UCSD-AML1 (cell line): Measurements from ENCODE around the gene KCND3.
A peak's percentile ranks its signal among the peaks of the same experiment; 100 is the strongest.

Experiments
- DNase-seq: peaks from one replicate; lab custom pipeline; 2025; ENCODE audit not compliant: unreplicated experiment; lab: John Stamatoyannopoulos, UW

Gene KCND3

GRCh38 chr1:111784273-111784901, 205.1 kb downstream of the KCND3 start:
- DNase-seq: no peak

DNA sequence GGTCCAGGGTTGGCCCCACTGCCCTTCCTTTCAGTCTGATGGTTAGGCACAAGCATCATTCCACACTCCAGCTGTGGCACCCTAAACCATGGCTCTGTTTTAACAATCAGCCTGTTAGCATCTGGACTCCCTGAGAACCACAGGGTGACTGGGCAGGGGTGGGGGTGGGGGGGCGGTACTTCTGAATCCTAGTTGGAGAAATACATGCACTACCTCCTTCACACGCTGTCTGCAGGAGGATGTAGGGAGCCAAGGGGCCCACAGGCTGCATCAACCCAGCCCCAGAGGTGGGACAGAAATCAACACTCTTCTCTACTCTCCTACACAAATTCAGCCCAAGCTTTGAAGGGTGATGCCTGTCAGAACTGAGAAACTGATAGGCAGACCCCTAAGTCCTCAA, 209.9 kb downstream of the KCND3 start:
- DNase-seq: no peak

GRCh38 chr1:111778541-111779051, 210.9 kb downstream of the KCND3 start:
- DNase-seq: no peak

DNA sequence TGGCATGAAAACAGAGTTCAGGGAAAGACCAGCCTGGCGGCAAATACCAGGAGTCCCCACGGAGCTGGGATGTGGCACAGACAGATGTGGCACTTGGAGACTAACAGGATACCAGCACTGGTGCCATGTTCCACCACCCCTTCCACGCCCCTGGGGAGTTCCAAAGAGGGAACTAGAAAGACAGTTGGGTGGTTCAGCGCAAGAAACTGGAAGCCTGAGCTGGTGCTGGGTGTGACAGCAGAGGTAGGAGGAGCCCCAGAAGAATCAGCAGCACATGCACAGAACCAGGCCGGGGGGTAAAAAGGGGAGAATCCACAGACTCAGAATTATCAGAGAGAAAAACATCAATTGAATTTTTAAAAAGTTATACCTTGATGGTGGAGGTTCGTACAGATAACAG, 211.4 kb downstream of the KCND3 start:
- no peak for DNase-seq

- DNase-seq: no peak
These were observed 212.2 kb downstream of the KCND3 start for GRCh38 chr1:111777301-111777700.

GRCh38 chr1:111776861-111777260, 212.6 kb downstream of the KCND3 start:
- no peak for DNase-seq

DNA sequence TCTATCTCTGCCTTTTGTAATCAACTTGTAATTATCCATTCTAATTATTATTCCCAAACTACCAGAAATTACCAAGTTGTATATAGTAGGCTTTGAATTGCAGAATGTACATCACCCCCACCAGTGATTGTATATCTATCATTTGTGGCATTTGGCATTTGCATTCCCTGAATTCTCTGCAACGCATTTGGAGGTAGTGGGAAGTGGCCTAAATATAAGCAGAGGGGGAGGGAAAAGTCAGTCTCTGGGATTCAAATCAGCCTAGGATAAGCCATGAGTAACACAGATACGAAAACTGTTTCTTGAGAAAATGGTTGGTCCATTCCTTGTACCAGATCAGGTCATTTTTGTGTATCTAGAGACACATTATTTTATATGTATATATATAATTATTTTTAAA, 213.1 kb downstream of the KCND3 start:
- DNase-seq: no peak

DNA sequence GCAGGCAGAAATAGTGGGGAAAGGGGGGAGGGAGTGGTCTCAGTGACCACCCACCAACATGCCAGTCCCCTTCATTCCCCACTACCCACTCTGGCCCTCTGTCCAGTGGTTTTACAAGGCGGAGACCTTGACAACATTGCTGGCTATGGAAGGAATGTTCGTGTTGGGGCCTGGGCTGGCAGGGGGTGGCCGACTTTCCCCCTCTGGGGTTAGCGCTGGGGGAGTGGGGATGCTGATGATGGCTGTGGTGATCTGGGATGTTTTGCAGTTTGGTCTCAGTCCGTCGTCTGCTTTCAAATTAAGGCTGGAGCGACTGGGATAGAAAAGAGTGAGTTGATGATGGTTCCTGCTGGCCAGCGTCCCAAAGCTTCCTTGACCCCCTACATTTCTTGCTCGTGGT, 213.5 kb downstream of the KCND3 start:
- no peak for DNase-seq

DNA sequence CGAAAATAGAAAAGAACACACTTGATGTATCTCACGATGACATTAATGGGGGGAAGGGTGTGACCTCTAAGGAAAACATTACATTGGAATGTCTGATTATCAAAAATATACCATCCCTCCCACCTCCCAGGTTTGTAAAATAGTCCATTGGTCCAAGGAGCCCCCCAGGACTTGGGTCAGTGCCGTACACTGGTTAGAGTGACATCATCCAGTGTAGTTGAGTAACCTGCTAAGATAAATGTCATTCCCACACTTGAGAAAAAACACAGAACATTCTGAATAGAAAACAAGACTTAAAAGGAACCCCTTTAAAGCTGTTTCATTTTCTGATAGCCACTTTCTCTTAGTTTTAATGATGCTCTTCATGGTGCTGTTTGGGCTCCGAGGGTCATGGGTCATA, 218.6 kb downstream of the KCND3 start:
- DNase-seq: no peak

- no peak for DNase-seq
These were observed 219.8 kb downstream of the KCND3 start for GRCh38 chr1:111769517-111770146.

DNA sequence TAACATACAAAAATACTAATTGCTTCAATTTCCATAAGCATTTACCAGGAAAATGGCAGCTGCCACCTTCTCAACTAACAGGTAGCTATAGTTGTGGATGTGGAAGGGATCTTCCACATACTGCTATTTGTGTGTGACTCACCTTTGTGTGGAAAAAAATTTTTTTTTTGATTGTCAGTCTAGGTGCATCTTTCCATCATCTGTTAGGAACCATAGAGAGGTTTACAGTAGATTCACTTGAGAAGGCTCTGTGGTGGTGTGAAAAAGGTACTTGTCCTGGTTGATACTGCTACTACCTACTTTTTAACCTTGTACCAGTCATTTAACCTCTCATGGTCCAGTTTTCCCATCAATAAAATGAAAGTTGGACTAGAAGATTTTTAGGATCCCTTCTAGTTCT, 220.8 kb downstream of the KCND3 start:
- DNase-seq: no peak

GRCh38 chr1:111768023-111768422, 221.4 kb downstream of the KCND3 start:
- DNase-seq: no peak

DNA sequence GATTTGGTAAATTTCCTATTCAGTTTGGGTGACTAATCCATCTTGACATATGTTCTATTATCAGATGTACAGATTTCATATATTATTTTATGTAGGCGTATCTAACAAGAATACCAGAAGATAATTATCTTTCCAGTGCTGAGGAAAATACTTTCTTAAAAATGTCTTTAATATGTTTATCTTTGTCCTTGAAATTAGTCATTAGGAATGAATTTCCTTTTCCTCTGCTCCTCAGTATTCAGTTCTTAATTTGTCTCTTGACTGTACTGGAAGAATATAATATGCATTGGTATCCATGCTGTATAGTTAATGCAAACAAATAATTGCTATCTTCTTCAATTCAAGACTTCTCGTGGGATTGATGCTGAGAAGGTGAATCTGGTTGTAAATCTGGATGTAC, 227.1 kb downstream of the KCND3 start:
- DNase-seq: no peak

DNA sequence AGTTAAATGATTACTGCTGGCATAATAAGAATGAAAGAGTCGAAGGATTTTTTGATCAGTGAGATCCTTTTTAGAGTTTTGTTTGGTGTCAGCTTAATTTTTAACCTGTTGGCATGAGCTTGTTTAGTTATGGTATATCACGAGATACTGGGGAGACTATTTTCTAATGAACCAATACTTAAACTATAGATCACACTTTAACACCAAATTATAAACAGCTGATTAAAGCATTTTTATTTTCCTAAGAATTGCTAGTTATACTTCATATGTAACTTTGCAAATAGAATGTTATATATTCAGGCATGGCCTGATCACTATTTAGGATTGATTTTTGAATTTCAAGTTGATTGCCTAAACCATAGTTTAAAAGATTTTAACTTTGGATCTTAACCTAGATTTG, 227.8 kb downstream of the KCND3 start:
- no peak for DNase-seq

- no peak for DNase-seq
These were observed 231.1 kb downstream of the KCND3 start for GRCh38 chr1:111758373-111758772.

DNA sequence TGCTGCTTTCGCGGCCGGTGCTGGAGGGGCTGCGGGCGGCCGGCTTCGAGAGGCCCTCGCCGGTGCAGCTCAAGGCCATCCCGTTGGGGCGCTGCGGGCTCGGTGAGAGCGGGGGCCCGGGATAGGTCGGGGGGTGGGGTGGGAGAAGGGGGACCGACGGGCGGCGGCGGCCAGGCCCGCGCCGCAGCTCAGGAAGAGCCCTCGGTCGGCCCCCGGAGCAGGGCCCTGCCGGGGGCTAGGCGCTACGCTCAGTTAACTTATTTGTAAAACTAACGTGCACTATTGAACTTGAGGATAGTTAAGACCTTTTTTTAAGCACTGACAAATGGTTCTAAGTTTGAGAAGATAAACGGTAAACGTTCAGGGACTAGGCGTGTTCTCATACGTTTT, 233.3 kb downstream of the KCND3 start:
- DNase-seq: no peak

DNA sequence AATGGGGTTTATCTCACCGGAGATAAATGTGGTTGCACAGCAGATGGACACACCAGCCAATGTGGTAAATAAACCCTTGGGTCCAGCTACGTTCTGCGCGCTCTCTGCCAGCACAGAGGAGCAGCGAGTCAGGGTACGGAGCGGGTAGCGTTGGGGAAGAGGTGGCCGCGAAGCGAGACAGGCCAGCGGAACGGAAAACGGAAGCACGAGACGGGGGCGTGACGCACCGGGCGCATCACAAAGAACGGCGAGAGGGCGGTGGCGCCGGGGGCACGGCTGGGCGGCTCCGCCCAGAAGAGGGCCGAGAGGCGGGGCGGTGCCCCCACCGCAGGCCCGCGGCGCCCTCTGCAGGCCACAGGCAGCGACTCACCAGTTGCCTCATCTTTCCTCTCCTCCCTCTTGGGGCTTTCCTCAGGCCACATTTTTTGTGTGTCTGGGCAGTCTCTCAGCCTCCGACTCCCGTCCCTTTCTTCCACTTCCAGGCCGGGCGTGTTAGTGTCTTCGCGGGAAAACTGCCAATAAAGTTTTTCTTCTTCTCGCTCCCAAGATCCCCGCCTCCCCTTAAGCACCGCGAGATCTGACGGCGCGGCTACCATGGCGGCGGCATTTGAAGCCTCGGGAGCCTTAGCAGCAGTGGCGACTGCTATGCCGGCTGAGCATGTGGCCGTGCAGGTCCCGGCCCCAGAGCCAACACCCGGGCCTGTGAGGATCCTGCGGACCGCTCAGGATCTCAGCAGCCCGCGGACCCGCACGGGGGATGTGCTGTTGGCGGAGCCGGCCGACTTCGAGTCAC, 233.9 kb downstream of the KCND3 start, which contains the start of gene DDX20:
DDX20 (plus strand) TSS at position 571 of the 793 bp plus-strand sequence; CDS start at position 595, 24 bp downstream.
- peak; percentile 96 for DNase-seq

DNA sequence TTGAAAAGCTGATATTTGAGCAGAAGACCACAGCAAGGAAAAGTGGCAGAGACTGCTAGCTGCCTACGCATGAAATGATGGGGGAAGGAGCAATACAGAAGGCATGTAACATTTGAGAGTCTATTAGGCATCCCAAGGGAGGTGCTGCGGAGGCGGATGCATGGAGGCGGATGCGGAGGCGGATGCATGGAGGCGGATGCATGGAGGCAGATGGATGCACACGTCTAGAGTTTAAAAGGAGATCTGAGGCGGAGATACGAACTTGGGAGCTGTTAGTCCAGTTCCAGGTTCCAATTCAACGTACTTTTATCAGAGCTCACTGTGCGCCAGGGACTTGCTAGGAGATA, 234.5 kb downstream of the KCND3 start:
- DNase-seq: peak; percentile 72

- DNase-seq: no peak
These were observed 237.4 kb downstream of the KCND3 start for GRCh38 chr1:111751906-111752575.

- DNase-seq: no peak
These were observed 238.6 kb downstream of the KCND3 start for GRCh38 chr1:111750856-111751255.

DNA sequence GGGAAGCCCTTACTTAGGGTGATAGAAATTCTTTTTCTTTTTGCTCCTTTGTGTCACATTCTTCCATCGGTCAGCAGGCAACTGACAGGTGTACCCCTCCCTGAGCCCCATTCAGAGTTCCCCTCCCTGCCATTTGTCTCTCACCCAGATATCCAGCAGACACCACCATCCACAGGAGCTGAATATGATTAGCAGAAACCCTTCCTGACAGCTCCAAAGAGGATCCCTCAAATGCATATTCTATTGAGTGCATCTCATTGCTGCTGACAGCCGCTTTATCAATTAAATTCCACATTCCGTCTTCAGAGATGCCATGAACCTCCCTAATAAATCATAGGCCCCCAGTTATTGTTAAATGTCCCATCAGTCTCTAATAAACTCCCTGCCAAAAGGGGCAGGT, 239.8 kb downstream of the KCND3 start:
- DNase-seq: no peak

DNA sequence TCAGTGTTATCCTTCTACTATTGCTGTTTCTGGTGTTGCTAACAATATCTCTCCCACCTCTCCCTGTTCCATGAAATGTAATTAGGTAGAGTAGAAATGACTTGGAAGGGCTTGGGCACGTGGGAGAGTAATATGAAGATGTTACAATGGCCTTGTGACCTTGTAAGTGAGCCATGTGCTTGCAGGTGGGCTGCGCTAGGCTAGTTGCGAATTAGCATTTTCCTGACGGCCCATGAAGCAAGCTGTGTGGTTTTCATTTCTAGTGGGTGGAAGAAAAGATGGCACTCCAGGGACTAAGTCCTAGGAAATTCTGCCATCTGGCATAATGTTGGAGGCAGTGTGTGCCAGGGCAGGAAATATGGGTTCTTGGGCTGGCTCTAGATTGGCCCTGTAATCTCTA, 241.5 kb downstream of the KCND3 start:
- no peak for DNase-seq
